Mesodermal cell (in vitro differentiated cells): ENCODE data around the gene CEP70.

ENCODE experiments used
- H3K27ac ChIP-seq: 2 replicates; pipeline ENCODE4 v1.7.0; 2013; ENCODE audit warnings: mild to moderate bottlenecking, low read depth, low read length, moderate library complexity; ENCODE audit not compliant: severe bottlenecking
- H3K36me3 ChIP-seq: 2 replicates; pipeline ENCODE4 v1.7.1; 2013; ENCODE audit warnings: mild to moderate bottlenecking, low read length, moderate library complexity; ENCODE audit not compliant: control insufficient read depth, insufficient read depth
- H3K4me1 ChIP-seq: one replicate; pipeline ENCODE4 v1.7.1; 2013; ENCODE audit warnings: mild to moderate bottlenecking, low read length; ENCODE audit not compliant: insufficient read depth, control insufficient read depth, poor library complexity, severe bottlenecking
- H3K4me3 ChIP-seq: 2 replicates; pipeline ENCODE4 v1.7.0; 2013; ENCODE audit warnings: low read length, control low read depth, mild to moderate bottlenecking; ENCODE audit not compliant: insufficient read depth, poor library complexity, severe bottlenecking; ENCODE audit errors: extremely low read depth
- H3K9me3 ChIP-seq: 2 replicates; pipeline ENCODE4 v1.7.1; 2013; ENCODE audit warnings: mild to moderate bottlenecking, low read length, moderate library complexity; ENCODE audit not compliant: control insufficient read depth
- WGBS, 2 experiments: methylation state at CpG; one replicate each; pipeline ENCODE4 v1.1.5; 2013; ENCODE audit warnings: missing lambda C conversion rate in 2 of 2; ENCODE audit not compliant: insufficient coverage in 2 of 2; 5-methylcytosine and 5-hydroxymethylcytosine counted together

CEP70 gene

GRCh38 chr3:138450704-138451424 is 143.2 kb downstream of the CEP70 start:
- Histone ChIP-seq H3K4me3 (no peak overlapping the region), H3K9me3 (no peaks in the 10 kb centered on the region), H3K36me3 (no peaks in the 10 kb centered on the region), H3K27ac (no peak overlapping the region), H3K4me1 (no peaks in the 10 kb centered on the region)
- 92 to 96% methylated on average over 4 of the region's 6 CpGs for WGBS, 2 experiments

GRCh38 chr3:138450181-138450580 is 143.9 kb downstream of the CEP70 start:
- no peaks in the 10 kb centered on the region for H3K36me3 ChIP-seq
- 96 to 97% methylated on average over 5 to 7 of the region's 7 CpGs for WGBS, 2 experiments
- H3K27ac ChIP-seq: no peak overlapping the region
- H3K4me1 ChIP-seq: no peaks in the 10 kb centered on the region
- no peak overlapping the region for H3K4me3 ChIP-seq
- no peaks in the 10 kb centered on the region for H3K9me3 ChIP-seq

- Histone ChIP-seq H3K9me3 (no peaks in the 10 kb centered on the region), H3K36me3 (no peaks in the 10 kb centered on the region), H3K4me3 (no peak overlapping the region), H3K27ac (no peak overlapping the region), H3K4me1 (no peaks in the 10 kb centered on the region)
- 100% methylated on average over 1 of the region's 3 CpGs; no CpG with 5 or more reads in 1 of the 2 experiments for WGBS, 2 experiments
These were observed 144.6 kb downstream of the CEP70 start for GRCh38 chr3:138449490-138449889.

GRCh38 chr3:138448631-138449030 is 145.4 kb downstream of the CEP70 start:
- WGBS, 2 experiments: 60 to 90% methylated on average over 1 to 2 of the region's 3 CpGs
- Histone ChIP-seq H3K36me3 (no peaks in the 10 kb centered on the region), H3K4me1 (peaks cover 4% of the 10 kb centered on the region), H3K4me3 (no peak overlapping the region), H3K27ac (no peak overlapping the region), H3K9me3 (no peaks in the 10 kb centered on the region)

GRCh38 chr3:138445654-138446053 is 148.4 kb downstream of the CEP70 start:
- 93 to 94% methylated on average over 4 of the region's 4 CpGs for WGBS, 2 experiments
- Histone ChIP-seq H3K9me3 (no peaks in the 10 kb centered on the region), H3K27ac (no peak overlapping the region), H3K4me1 (peaks cover 33% of the 10 kb centered on the region), H3K4me3 (no peak overlapping the region), H3K36me3 (no peaks in the 10 kb centered on the region)

- WGBS, 2 experiments: 91 to 95% methylated on average over 7 of the region's 7 CpGs
- no peak overlapping the region for H3K4me3 ChIP-seq
- H3K27ac ChIP-seq: no peak overlapping the region
- peaks cover 38% of the 10 kb centered on the region for H3K4me1 ChIP-seq
- H3K9me3 ChIP-seq: no peaks in the 10 kb centered on the region
- no peaks in the 10 kb centered on the region for H3K36me3 ChIP-seq
These were observed 148.8 kb downstream of the CEP70 start for GRCh38 chr3:138445236-138445635.
